GOT3 (cell line): ENCODE results near the gene DALRD3.
"Not testable (repeated sequence)": the region's sequence is repeated elsewhere in the genome, so short reads cannot be mapped to it uniquely, and the experiment has no call there.

ENCODE experiments used
- DNase-seq: peaks from one replicate; lab custom pipeline; 2025; ENCODE audit warnings: mixed read lengths; lab: John Stamatoyannopoulos, UW

The DALRD3 gene

GRCh38 chr3:49021813-49022687, 3.7 kb upstream of the DALRD3 start, which contains the start of gene NDUFAF3:
Gene NDUFAF3, plus strand, starts transcription at chr3:49022121. Its CDS starts 24 bp downstream, at chr3:49022145.
- peak; percentile 75 for DNase-seq

DNA sequence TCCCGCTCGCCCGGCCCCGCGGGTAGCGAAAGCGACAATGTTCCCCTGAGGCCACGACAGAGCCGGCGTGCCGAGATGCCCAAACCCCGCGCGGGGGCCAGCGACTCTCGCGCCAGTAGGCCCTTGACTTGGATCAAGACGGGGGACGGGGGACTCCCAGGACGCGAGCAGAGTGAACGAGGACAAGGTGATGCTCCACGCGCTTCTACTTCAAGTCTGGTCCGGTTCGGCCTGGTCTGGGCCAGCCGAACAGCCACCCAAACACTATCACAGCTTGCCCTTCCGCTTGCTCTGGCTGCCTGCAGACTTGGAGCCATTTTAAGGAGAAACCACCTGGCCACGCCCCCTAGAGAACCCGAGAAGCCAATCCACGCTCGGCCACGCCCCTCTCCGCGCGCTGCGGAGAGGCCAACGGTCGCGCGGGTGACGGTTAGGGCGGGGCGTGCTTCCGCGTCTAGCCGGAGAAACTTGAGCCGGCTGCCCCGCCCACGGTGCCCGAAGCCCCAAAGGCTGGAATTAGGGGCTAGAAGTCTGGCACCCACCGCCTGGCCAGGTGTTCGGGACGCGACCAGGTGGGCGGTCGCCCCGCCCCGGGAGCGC, 2.9 kb upstream of the DALRD3 start:
- peak; percentile 93 for DNase-seq

- DNase-seq: no peak
Observed at GRCh38 chr3:49020330-49021212, 2.2 kb upstream of the DALRD3 start.

- DNase-seq: no peak
Observed at GRCh38 chr3:49019941-49020329, 1.6 kb upstream of the DALRD3 start.

DNA sequence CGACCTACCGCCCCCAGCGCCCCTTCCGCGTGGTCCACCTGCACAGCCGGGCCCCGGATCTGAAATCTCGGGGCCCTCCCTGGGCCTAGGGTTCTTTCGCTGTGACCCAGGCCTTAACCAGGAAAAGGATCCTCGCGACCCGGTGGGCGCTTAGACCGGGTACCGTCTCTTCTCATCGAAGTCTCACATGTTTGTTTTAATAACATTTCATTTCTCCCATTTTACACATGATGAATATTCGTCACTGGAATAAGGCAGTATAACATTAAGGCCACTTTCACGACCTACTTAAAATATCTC, 277 bp upstream of the DALRD3 start:
- no peak for DNase-seq

GRCh38 chr3:49017229-49017970, 980 bp downstream of the DALRD3 start:
- DNase-seq: no peak

DNA sequence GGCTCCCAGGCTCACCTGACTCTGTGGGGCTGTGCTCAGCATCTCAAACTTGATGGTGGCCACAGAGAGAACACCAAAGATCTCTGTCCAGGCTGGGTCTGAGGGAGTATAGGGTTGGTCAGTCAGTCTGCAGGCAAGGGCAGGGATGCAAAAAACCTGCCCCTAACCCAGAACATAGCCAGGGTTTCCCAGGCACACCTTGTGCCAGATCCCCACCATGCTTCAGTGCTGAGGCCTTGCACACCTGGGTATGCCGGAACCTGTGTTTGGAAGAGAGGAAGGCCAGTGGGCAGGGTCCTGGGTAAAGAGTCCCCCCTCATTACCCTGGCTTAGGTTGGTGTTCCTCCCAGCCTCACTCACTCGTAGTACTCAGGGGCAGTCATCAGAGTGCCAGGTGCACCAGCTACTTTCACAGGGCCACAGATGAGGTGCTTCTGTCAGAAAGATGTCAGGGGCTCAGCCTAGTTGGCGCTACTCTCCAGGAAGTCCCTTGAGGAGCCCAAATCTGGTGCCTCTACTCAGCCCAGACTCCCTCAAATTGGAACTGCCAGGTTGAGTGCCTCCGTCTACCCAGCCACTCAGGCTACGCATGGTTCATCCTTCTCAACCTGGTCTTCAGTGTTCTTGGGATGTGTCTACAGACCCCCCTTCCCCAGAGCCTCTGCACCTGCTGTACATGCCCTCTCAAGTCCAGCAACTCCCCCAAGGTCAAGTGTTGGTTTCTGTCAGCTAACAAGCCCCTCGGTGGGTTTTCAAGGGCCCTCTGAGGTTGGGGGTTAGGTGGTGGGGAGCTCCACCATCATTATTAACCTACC, 1.8 kb downstream of the DALRD3 start:
- DNase-seq: no peak

DNA sequence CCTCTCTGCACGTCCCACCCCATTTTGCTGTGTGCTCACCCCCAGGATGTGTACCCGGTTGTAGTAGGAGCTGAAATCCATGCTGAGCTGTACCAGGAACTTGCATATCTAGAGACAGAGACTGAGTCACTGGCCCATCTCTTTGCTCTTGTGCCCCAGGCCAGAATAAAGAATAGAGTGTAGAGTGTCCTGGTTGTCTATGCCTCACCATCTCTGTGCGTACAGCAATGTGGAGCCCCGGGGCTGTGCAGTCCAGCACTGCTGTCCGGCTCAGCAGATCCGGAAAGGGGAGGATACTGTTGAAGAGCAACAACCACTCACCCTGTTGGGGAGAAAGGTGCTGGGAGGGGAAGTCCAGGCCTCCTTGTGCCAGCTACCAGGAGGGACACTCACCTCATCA, 2.6 kb downstream of the DALRD3 start:
- no peak for DNase-seq

- DNase-seq: no peak
Observed at GRCh38 chr3:49015072-49015471, 3.3 kb downstream of the DALRD3 start.

- DNase-seq: no peak
Observed at GRCh38 chr3:49013738-49014660, 4.4 kb downstream of the DALRD3 start.

GRCh38 chr3:49013113-49013737, 5.2 kb downstream of the DALRD3 start:
- DNase-seq: no peak

- no peak for DNase-seq
Observed at GRCh38 chr3:49012441-49013017, 5.9 kb downstream of the DALRD3 start.

GRCh38 chr3:49009396-49009795, 9.0 kb downstream of the DALRD3 start:
- DNase-seq: no peak

DNA sequence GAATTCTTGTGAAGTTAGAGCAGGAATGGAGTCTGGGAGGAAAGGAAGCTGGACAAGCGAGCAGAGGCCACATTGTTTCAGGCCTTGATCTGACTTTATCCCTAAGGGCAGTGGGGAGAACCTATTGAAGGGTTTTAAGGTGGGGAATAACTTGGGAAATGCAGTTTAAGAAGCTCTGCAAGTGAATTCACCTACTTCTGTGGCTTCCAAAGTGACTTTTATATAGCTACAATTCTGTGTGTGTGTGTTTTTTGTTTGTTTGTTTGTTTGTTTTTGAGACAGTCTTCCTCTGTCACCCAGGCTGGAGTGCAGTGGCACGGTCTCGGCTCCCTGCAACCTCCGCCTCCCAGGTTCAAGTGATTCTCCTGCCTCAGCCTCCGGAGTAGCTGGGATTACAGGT, 9.8 kb downstream of the DALRD3 start:
- not testable (repeated sequence) for DNase-seq

GRCh38 chr3:49007771-49008528, 10.4 kb downstream of the DALRD3 start:
- peak; percentile 67 for DNase-seq

- peak; percentile 87 for DNase-seq
Observed at GRCh38 chr3:49007068-49007770, 11.2 kb downstream of the DALRD3 start, which contains the start of gene WDR6. Gene WDR6, plus strand, starts transcription at chr3:49007391. Its CDS starts 41 bp downstream, at chr3:49007432.

DNA sequence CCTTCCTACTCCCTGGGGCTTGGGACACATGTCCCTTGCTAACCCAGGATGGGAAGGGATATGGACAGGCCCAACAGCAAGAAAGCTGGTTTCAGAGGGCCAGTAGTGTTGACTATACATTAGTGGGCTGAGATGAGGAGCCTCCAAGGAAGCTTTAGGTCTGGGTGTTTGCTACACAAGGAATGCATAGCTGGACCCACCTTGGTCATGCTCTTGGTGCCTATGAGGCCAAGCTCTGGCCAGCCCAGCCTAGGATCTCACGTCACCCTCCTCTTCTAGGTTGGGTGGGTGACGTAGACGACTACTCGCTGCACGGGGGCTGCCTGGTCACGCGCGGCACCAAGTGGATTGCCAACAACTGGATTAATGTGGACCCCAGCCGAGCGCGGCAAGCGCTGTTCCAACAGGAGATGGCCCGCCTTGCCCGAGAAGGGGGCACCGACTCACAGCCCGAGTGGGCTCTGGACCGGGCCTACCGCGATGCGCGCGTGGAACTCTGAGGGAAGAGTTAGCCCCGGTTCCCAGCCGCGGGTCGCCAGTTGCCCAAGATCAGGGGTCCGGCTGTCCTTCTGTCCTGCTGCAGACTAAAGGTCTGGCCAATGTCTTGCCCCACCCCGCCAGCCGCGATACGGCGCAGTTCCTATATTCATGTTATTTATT, 11.8 kb downstream of the DALRD3 start:
- no peak for DNase-seq
